ENCODE measurements around the gene FTCDNL1. TPM values are rescaled to one million over a fixed set of nuclear protein-coding genes. Genes with fewer than 3 reads are reported as not detected.

The FTCDNL1 gene
- total RNA-seq, 1 donor from 2014 or later: 0.45 TPM

DNA sequence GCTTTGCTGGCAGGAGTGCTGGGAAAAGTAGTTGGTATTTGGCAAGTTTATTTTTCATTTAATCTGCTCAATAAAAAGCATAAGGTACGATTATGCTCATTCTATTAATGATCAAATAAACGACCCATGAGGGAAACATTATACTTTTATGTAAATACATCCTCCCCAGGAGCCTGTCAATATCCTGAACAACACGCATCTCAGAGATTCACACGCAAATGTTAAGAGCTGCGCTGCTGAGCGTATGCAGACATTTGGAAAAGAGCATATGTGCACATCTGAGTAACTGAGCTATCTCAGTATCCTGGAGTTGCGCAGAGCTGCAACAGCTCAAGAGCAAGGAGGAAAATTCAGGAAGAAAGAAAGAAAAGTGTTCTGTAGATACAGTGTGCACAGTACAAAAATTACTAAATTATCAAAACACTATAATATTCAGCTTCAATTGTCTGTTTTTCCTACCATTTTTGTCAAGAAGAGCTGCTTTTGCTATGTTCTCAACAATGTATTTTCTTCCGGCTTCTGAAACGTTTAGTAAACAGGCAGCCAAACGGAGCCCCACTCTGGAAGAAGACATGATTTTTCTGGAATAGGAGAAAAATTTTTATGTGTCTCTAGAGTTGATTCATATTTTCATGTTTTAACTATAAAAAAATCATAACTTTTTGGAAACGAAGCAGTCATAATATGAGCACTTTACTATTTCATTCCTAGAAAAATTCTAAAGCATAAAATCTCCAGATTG, 2.4 kb downstream of the FTCDNL1 start:
- Histone ChIP-seq H3K9ac (ENCODE audit: low read length) (no peak overlapping the region), H2AFZ (ENCODE audit: low read depth, low read length) (no peak overlapping the region), H3K27me3 (ENCODE audit: insufficient read depth, low read length) (peaks cover 23% of the 10 kb centered on the region), H3K36me3 (ENCODE audit: insufficient read depth, low read length) (no peaks in the 10 kb centered on the region), H4K20me1 (ENCODE audit: insufficient read depth, low read length) (no peaks in the 10 kb centered on the region), H3K4me2 (ENCODE audit: low read length) (no peak overlapping the region), H3K9me3 (ENCODE audit: insufficient read depth, low read depth, low read length) (no peaks in the 10 kb centered on the region), H3K27ac (ENCODE audit: low read depth, low read length) (no peak overlapping the region), H3K79me2 (ENCODE audit: insufficient read depth, low read length) (no peaks in the 10 kb centered on the region), H3K4me3 (ENCODE audit: insufficient read depth, low read depth, low read length) (no peak overlapping the region), H3K4me1 (ENCODE audit: insufficient read depth, low read length) (no peaks in the 10 kb centered on the region)
- Mint-ChIP-seq H3K4me3 (ENCODE audit: unreplicated experiment) (no peak overlapping the region), H3K27ac (ENCODE audit: unreplicated experiment) (no peak overlapping the region), H3K36me3 (ENCODE audit: low read depth, unreplicated experiment) (no peaks in the 10 kb centered on the region), H3K9me3 (ENCODE audit: unreplicated experiment) (no peaks in the 10 kb centered on the region), H3K27me3 (ENCODE audit: low read depth, unreplicated experiment) (peaks cover 38% of the 10 kb centered on the region), H3K4me1 (ENCODE audit: low read depth, unreplicated experiment) (no peaks in the 10 kb centered on the region)
- no peak for FAIRE-seq
- no peak for DNase-seq (ENCODE audit: low read depth)
- TF ChIP-seq EZH2 (IDR thresholded peaks at IDR 0.05; ENCODE audit: insufficient read depth, low read length): no peak
- TF ChIP-seq CTCF (IDR thresholded peaks at IDR 0.05; ENCODE audit: insufficient read depth, low read depth, low read length): no peak

GRCh38 chr2:199847181-199847864, 3.7 kb downstream of the FTCDNL1 start:
- Mint-ChIP-seq H3K4me1 (ENCODE audit: low read depth, unreplicated experiment) (no peaks in the 10 kb centered on the region), H3K27me3 (ENCODE audit: low read depth, unreplicated experiment) (peaks cover 29% of the 10 kb centered on the region), H3K9me3 (ENCODE audit: unreplicated experiment) (no peaks in the 10 kb centered on the region), H3K27ac (ENCODE audit: unreplicated experiment) (no peak overlapping the region), H3K4me3 (ENCODE audit: unreplicated experiment) (no peak overlapping the region), H3K36me3 (ENCODE audit: low read depth, unreplicated experiment) (no peaks in the 10 kb centered on the region)
- Histone ChIP-seq H2AFZ (ENCODE audit: low read depth, low read length) (no peak overlapping the region), H3K79me2 (ENCODE audit: insufficient read depth, low read length) (no peaks in the 10 kb centered on the region), H3K4me1 (ENCODE audit: insufficient read depth, low read length) (no peaks in the 10 kb centered on the region), H3K9ac (ENCODE audit: low read length) (no peak overlapping the region), H3K27me3 (ENCODE audit: insufficient read depth, low read length) (peaks cover 23% of the 10 kb centered on the region), H3K36me3 (ENCODE audit: insufficient read depth, low read length) (no peaks in the 10 kb centered on the region), H3K4me3 (ENCODE audit: insufficient read depth, low read depth, low read length) (no peak overlapping the region), H4K20me1 (ENCODE audit: insufficient read depth, low read length) (no peaks in the 10 kb centered on the region), H3K27ac (ENCODE audit: low read depth, low read length) (no peak overlapping the region), H3K9me3 (ENCODE audit: insufficient read depth, low read depth, low read length) (no peaks in the 10 kb centered on the region), H3K4me2 (ENCODE audit: low read length) (no peak overlapping the region)
- no peak for DNase-seq (ENCODE audit: low read depth)
- FAIRE-seq: no peak
- no peak for TF ChIP-seq CTCF (IDR thresholded peaks at IDR 0.05; ENCODE audit: insufficient read depth, low read depth, low read length)
- no peak for TF ChIP-seq EZH2 (IDR thresholded peaks at IDR 0.05; ENCODE audit: insufficient read depth, low read length)
